Keratinocyte (primary cell): ENCODE data around the gene GTF2IRD1.
"Not testable (repeated sequence)": the region's sequence is repeated elsewhere in the genome, so short reads cannot be mapped to it uniquely, and the experiment has no call there.

Source experiments
- EZH2 ChIP-seq: IDR thresholded peaks from one replicate; pipeline ENCODE4 v1.6.1; 2012; ENCODE audit warnings: inconsistent platforms, mild to moderate bottlenecking, low read length, moderate library complexity
- TF ChIP-seq, protein P1 (sequence below), 3 experiments: IDR thresholded peaks in 1 of 3; conservative IDR thresholded peaks in 1 of 3; optimal IDR thresholded peaks in 1 of 3; 2 replicates in 2 of 3; 3 replicates in 1 of 3; pipeline versions ENCODE3 to v1.5.1; 2011; ENCODE audit warnings: low read length in 3 of 3, mild to moderate bottlenecking in 3 of 3, moderate library complexity in 2 of 3, control low read depth in 1 of 3, inconsistent platforms in 1 of 3; ENCODE audit not compliant: insufficient read depth in 2 of 3; ENCODE audit errors: extremely low read depth in 1 of 3

- TF ChIP-seq, protein P1, sequence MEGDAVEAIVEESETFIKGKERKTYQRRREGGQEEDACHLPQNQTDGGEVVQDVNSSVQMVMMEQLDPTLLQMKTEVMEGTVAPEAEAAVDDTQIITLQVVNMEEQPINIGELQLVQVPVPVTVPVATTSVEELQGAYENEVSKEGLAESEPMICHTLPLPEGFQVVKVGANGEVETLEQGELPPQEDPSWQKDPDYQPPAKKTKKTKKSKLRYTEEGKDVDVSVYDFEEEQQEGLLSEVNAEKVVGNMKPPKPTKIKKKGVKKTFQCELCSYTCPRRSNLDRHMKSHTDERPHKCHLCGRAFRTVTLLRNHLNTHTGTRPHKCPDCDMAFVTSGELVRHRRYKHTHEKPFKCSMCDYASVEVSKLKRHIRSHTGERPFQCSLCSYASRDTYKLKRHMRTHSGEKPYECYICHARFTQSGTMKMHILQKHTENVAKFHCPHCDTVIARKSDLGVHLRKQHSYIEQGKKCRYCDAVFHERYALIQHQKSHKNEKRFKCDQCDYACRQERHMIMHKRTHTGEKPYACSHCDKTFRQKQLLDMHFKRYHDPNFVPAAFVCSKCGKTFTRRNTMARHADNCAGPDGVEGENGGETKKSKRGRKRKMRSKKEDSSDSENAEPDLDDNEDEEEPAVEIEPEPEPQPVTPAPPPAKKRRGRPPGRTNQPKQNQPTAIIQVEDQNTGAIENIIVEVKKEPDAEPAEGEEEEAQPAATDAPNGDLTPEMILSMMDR (optimal IDR thresholded peaks at IDR 0.05 in 1 of 3, IDR thresholded peaks at IDR 0.05 in 1 of 3, conservative IDR thresholded peaks at IDR 0.05 in 1 of 3; ENCODE audit: extremely low read depth in 1 of 3, insufficient read depth in 2 of 3, low read length in 3 of 3), result not testable (repeated sequence)
- TF ChIP-seq EZH2, result not testable (repeated sequence)
These were observed 16.5 kb upstream of the GTF2IRD1 start for GRCh38 chr7:74437291-74437571.
